ACC112 (cell line): ENCODE measurements around the gene SMPDL3B.

Source experiments
- H2AFZ ChIP-seq: fragments of 200-600 bp; sonication (generic); one replicate; pipeline ENCODE4 v1.6.0; 2017; ENCODE audit warnings: antibody characterized with exemption, low read length; ENCODE audit not compliant: unreplicated experiment
- H3K27ac ChIP-seq: fragments of 200-600 bp; sonication (generic); 2 replicates; pipeline ENCODE4 v1.5.1; 2014; ENCODE audit warnings: low read depth, mild to moderate bottlenecking, antibody characterized with exemption, low read length, moderate library complexity
- H3K27me3 ChIP-seq: fragments of 200-600 bp; sonication (generic); 2 replicates; pipeline ENCODE4 v1.6.1; 2014; ENCODE audit warnings: mild to moderate bottlenecking, antibody characterized with exemption, low read length, moderate library complexity, mixed read lengths; ENCODE audit not compliant: insufficient read depth
- H3K36me3 ChIP-seq: fragments of 200-600 bp; sonication (generic); 2 replicates; pipeline ENCODE4 v1.6.1; 2016; ENCODE audit warnings: mild to moderate bottlenecking, antibody characterized with exemption, low read length, moderate library complexity, mixed read lengths; ENCODE audit not compliant: insufficient read depth
- H3K4me1 ChIP-seq: fragments of 200-600 bp; sonication (generic); one replicate; pipeline ENCODE4 v1.6.1; 2016; ENCODE audit warnings: low read length, mixed read lengths; ENCODE audit not compliant: insufficient read depth, unreplicated experiment, control insufficient read depth
- H3K4me3 ChIP-seq: fragments of 200-600 bp; sonication (generic); 2 replicates; pipeline ENCODE4 v1.5.1; 2014; ENCODE audit warnings: mild to moderate bottlenecking, low read depth, low read length
- H3K79me2 ChIP-seq: fragments of 200-600 bp; sonication (generic); one replicate; pipeline ENCODE4 v1.6.0; 2016; ENCODE audit warnings: low read length; ENCODE audit not compliant: control insufficient read depth, unreplicated experiment, insufficient read depth

SMPDL3B gene

DNA sequence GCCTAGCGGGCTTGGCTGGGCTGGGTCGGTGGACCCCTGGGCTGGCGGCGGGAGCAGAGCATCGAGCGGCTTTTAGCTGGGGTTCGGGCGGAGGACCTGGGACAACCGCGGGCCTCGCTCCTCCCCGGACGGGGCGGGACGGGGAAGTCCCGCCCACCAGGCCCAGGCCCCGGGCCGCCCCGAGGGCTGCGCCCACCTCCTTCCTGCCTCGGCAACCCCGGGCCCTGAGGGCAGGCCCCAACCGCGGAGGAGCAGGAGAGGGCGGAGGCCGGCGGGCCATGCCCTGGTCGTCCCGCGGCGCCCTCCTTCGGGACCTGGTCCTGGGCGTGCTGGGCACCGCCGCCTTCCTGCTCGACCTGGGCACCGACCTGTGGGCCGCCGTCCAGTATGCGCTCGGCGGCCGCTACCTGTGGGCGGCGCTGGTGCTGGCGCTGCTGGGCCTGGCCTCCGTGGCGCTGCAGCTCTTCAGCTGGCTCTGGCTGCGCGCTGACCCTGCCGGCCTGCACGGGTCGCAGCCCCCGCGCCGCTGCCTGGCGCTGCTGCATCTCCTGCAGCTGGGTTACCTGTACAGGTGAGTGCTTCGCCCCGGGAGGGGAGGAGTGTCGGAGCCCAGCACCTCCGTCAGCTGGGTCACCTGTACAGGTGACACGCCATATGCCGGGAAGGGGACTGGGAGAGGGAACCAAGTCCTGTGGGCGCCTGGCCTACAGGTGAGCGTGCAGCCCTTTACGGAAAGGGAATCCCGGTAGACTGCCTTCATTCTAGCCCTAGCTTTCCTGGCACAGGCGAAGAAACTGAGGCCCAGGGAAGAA, 25.2 kb downstream of the SMPDL3B start, which contains the start of gene XKR8:
XKR8 (plus strand) TSS at position 182 of the 812 bp plus-strand sequence; CDS start at position 279, 97 bp downstream.
- H3K27me3 ChIP-seq: no peaks in the 10 kb centered on the region
- H3K36me3 ChIP-seq: no peaks in the 10 kb centered on the region
- no peaks in the 10 kb centered on the region for H3K79me2 ChIP-seq
- H3K4me1 ChIP-seq: peaks cover 16% of the 10 kb centered on the region
- H2AFZ ChIP-seq: peak within 1 kb of the TSS; percentile 79
- H3K27ac ChIP-seq: peak within 1 kb of the TSS; percentile 43; the same call in 1 of the 2 replicates
- peak within 1 kb of the TSS; percentile 81 for H3K4me3 ChIP-seq

DNA sequence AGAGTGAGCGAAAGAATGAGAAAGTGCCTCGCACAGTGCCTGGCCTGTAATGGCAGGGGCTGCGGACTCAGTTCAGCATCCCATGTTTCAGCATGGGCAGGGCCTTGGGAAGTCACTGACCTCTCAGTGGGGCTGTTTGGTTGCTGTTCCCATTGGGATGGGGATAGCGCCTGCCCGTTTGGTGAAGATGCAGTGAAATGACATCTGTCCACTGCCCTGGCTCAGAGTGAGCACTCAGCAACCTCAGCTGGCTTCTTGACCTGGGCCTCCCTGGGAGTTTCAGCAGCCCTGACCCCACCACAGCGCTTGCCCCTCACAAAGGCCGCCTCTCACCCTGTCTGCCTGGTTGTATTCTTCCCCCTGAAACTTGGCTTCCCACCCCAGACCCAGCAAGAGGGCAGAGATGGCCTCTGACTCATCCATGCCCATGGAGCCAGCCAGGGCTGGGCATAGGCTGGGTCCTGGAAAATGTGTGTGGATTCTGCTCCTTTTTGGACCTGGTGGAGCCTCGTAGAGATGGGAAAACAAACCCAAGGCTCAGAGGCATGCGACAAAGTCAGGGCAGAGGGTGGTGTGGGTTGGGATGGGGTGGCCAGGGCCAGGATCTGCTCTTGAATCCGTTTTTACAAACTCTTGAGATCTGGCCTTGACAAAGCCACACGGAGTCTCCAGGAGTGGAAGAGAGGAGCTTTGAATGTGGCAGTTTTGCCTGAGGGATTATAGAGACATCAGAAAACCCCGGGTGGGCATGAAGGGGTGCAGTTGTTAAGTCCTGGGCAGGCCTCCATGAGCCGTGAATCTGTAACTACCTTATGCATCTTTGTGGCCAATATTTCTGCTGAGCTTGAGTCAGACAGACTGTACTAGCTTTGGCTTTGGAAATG, 26.2 kb downstream of the SMPDL3B start:
- no peaks in the 10 kb centered on the region for H3K36me3 ChIP-seq
- H3K79me2 ChIP-seq: no peaks in the 10 kb centered on the region
- H2AFZ ChIP-seq: no peak overlapping the region
- H3K4me1 ChIP-seq: peaks cover 16% of the 10 kb centered on the region
- H3K4me3 ChIP-seq: peak overlapping the region; percentile 81
- no peaks in the 10 kb centered on the region for H3K27me3 ChIP-seq
- H3K27ac ChIP-seq: peak overlapping the region; percentile 39

DNA sequence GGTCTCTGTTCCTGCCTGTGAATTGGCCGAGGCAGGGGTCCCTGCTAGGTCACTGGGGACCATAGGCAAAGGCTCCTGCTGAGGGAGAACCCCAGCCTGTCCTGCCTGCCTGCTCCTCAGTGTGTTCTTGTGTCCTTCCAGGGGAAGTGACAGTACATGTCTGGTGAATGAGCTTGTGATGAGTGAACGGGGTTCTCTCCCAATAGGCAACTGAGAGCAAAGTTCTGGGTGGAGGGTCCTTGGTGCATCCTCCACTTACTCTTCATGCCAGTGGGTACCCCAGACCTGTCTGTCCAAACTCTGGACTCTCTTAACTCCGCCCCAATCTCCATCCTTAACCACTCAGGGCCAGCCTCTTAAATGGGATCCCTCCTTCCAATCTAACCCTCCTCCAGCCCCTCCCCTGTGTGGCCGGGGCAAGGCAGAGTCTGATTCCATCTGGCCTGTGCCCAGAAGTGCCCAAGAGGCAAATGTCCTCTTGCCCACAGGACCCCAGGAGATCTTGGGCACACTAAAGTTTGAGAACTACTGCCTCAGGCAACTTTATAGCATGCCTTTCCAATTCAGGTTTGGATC, 26.9 kb downstream of the SMPDL3B start:
- Histone ChIP-seq H3K79me2 (no peaks in the 10 kb centered on the region), H3K36me3 (no peaks in the 10 kb centered on the region), H3K4me1 (peaks cover 16% of the 10 kb centered on the region), H2AFZ (no peak overlapping the region), H3K27ac (peak overlapping the region; percentile 39), H3K27me3 (no peaks in the 10 kb centered on the region), H3K4me3 (peak overlapping the region; percentile 81)

DNA sequence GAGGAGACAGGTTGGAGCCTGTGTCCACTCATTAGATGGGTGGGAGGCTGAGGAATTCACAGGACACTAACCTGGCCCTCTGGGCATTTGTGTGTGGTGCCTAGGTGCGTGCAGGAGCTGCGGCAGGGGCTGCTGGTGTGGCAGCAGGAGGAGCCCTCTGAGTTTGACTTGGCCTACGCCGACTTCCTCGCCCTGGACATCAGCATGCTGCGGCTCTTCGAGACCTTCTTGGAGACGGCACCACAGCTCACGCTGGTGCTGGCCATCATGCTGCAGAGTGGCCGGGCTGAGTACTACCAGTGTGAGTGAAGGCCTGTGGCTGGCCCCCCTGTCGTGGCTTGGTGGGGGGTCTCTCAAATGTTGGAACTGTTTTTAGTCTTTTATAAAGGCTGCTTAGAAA, 28.6 kb downstream of the SMPDL3B start:
- no peaks in the 10 kb centered on the region for H3K27me3 ChIP-seq
- no peak overlapping the region for H3K4me3 ChIP-seq
- peaks cover 28% of the 10 kb centered on the region for H3K4me1 ChIP-seq
- H3K79me2 ChIP-seq: no peaks in the 10 kb centered on the region
- no peaks in the 10 kb centered on the region for H3K36me3 ChIP-seq
- no peak overlapping the region for H3K27ac ChIP-seq
- H2AFZ ChIP-seq: no peak overlapping the region

DNA sequence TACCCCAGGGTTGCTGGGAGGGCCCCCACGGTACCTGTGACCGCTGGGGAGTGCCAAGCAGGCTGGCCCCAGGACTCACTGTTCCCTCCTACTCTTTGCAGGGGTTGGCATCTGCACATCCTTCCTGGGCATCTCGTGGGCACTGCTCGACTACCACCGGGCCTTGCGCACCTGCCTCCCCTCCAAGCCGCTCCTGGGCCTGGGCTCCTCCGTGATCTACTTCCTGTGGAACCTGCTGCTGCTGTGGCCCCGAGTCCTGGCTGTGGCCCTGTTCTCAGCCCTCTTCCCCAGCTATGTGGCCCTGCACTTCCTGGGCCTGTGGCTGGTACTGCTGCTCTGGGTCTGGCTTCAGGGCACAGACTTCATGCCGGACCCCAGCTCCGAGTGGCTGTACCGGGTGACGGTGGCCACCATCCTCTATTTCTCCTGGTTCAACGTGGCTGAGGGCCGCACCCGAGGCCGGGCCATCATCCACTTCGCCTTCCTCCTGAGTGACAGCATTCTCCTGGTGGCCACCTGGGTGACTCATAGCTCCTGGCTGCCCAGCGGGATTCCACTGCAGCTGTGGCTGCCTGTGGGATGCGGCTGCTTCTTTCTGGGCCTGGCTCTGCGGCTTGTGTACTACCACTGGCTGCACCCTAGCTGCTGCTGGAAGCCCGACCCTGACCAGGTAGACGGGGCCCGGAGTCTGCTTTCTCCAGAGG, 31.8 kb downstream of the SMPDL3B start:
- H3K27ac ChIP-seq: no peak overlapping the region
- no peak overlapping the region for H2AFZ ChIP-seq
- no peaks in the 10 kb centered on the region for H3K27me3 ChIP-seq
- H3K4me3 ChIP-seq: no peak overlapping the region
- H3K79me2 ChIP-seq: no peaks in the 10 kb centered on the region
- no peaks in the 10 kb centered on the region for H3K36me3 ChIP-seq
- peaks cover 44% of the 10 kb centered on the region for H3K4me1 ChIP-seq

DNA sequence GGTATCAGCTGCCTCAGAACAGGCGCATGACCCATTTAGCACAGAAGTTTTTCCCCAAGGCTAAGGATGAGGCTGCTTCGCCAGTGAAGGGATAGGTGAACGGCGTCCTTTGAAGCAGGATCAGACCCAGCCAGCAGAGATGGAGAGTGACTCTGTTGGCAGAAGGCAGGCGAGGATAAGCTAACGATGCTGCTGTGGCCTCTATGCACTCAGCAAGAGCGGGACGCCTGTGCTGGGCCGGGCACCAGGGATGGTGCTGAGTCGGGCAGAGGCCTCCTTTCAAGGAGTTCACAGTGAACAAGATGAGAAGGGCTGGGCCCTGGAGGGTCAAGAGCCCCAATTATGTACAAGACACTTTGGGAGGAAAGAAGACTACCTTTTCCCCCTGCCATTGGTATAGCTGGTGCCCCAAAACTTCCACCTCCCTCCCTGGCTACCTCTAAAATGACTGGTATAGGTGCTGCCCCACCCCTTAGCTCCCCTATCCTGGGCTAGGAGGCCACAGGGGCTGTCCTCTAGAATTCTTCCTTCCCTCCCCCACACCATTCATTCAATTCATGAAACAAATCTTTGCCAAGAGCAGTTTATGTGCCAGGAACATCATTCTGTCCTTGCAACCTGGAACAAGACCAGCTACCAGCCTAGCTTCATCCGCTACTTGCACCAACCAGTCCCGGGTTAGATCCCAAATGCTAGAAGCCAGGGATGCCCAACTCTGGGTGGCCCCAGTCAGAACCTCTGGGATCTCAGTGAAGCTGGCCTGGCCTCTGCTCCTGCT, 32.5 kb downstream of the SMPDL3B start:
- Histone ChIP-seq H3K36me3 (no peaks in the 10 kb centered on the region), H2AFZ (no peak overlapping the region), H3K4me3 (no peak overlapping the region), H3K27ac (peak overlapping the region; percentile 86), H3K27me3 (no peaks in the 10 kb centered on the region), H3K4me1 (peaks cover 48% of the 10 kb centered on the region), H3K79me2 (no peaks in the 10 kb centered on the region)

DNA sequence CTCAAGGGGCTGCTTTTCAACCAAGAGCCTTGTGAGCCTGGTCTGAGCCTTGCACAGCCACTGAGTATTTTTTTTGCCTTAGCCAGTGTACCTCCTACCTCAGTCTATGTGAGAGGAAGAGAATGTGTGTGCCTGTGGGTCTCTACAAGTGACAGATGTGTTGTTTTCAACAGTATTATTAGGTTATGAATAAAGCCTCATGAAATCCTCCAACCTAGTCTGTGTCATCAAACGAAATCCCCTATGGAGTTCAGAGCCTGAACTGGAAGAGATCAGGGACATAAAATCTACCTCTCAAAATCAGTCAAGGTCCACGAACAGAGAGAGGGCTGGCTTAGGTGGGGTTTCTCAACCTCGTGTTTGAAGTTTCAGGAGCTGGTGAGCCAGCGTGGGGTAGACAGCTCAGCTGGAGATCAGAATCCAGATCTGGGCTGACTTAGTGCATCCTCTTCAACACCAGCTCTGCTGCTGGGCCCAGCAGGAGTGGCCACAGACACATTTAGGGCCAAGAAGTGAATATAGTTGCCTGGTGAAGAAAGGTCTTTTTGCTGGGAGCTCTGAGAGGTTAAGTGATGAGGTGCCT, 33.2 kb downstream of the SMPDL3B start:
- Histone ChIP-seq H3K79me2 (no peaks in the 10 kb centered on the region), H3K27ac (peak overlapping the region; percentile 86), H3K36me3 (no peaks in the 10 kb centered on the region), H3K4me1 (peaks cover 48% of the 10 kb centered on the region), H2AFZ (no peak overlapping the region), H3K4me3 (no peak overlapping the region), H3K27me3 (no peaks in the 10 kb centered on the region)

DNA sequence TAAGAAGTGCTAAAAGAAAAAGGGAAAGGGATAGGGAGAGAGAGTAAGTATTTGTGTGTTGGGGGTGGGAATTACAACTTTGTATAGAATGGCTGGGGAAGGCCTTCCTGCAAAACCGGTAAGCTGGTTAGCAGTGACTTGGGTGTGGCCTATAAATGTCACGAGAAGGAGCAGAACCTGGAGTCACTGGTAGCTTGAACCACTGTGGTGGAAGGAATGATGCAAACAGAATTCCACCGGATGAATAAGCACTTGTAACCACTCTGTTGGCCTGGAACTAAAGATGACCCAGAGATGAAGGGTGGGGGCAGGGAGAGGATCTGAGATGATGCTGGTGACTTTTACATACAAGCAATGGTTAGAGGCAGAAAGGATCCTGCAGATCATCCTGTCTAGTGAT, 33.9 kb downstream of the SMPDL3B start:
- H3K27me3 ChIP-seq: no peaks in the 10 kb centered on the region
- H3K4me1 ChIP-seq: peaks cover 48% of the 10 kb centered on the region
- no peaks in the 10 kb centered on the region for H3K36me3 ChIP-seq
- H3K27ac ChIP-seq: peak overlapping the region; percentile 86
- H2AFZ ChIP-seq: no peak overlapping the region
- no peak overlapping the region for H3K4me3 ChIP-seq
- no peaks in the 10 kb centered on the region for H3K79me2 ChIP-seq

DNA sequence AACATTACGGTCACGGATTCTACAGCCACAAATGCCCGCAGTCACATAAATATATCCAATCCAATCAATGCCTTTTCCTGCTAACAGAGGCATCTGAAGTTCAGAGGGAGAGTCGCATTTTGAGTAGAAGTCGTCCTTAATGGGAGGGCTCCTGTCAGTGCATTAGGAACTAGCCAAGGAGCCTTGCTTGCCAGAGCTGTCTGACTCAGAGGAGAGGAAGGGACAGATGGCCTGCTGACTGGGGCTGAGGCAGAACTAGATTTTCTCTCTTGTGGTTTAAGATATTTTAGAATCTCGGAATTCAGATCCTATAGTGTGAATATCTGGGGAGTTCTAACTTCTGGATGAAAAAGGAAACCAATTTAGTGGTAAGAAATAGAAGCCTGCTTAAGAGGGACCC, 35.6 kb downstream of the SMPDL3B start:
- Histone ChIP-seq H3K27me3 (no peaks in the 10 kb centered on the region), H3K4me1 (peaks cover 48% of the 10 kb centered on the region), H3K27ac (peak overlapping the region; percentile 47), H2AFZ (no peak overlapping the region), H3K79me2 (no peaks in the 10 kb centered on the region), H3K4me3 (no peak overlapping the region), H3K36me3 (no peaks in the 10 kb centered on the region; the same call in 1 of the 2 replicates)
